ENCODE results near the gene SEC23B.

The SEC23B gene

GRCh38 chr20:18589941-18590674 lies 82.4 kb downstream of the SEC23B start:
- DNase-seq, result no peak

- no peak for DNase-seq
These were observed 88.5 kb downstream of the SEC23B start for GRCh38 chr20:18596270-18596669.

- no peak for DNase-seq
These were observed 102.0 kb downstream of the SEC23B start for GRCh38 chr20:18609741-18610140.
